ENCODE measurements around the gene PTGES2.

- TF ChIP-seq CTCF (IDR thresholded peaks at IDR 0.05; ENCODE audit: insufficient read depth, low read depth, low read length) (no peak), EZH2 (IDR thresholded peaks at IDR 0.05; ENCODE audit: insufficient read depth, low read length) (no peak)
These were observed 7.3 kb downstream of the PTGES2 start for GRCh38 chr9:128120061-128120740.
